ENCODE data around the gene UBAC1. TPM values are rescaled to one million over a fixed set of nuclear protein-coding genes. Genes with fewer than 3 reads are reported as not detected.
"Not testable (repeated sequence)": the region's sequence is repeated elsewhere in the genome, so short reads cannot be mapped to it uniquely, and the experiment has no call there.

Gene UBAC1
- total RNA-seq, 1 donor from 2014 or later, result 18.7 TPM

DNA sequence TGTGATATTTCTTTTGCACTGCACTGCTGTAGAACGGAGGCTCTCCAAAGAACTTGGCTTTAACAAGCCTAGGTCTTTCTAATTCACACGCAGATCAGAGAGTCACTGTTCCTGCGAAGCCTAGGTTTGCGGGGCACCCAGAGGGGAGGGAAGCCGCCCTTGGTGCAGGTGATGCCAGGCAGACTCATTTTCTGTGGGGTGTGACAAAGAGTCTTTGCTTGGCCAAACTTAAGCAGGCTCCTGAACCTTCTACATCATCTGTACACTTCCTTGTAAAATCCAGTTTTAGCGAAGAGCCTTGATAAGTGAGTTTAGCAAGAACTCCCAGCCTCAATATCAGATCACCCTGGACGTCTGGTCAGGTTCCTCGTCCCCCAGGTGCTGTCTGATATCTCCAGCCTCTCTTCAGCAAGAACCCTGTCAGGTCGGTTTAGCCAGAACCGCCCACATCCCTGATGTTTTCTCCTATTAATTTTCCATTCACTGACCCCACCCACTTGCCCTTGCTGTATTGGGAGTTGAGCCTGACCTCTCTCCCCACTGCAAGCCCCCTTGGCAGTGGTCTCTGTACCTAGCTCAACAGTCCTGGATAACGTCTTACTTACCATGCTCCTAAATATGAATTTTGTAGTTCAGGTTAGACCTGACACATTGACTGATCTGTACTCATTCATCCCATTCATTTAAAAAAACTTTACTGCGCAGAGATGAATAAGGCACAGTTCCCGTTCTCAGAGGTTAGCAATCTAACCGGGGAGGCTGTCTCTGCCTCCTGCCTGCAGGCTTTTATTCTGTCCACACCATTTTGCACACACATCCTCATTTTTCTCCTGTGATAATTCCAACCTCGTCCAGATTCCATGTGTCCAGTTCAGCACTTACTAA, 880 bp upstream of the UBAC1 start:
- DNase-seq (ENCODE audit: low spot score) (no peak), ATAC-seq (no peak)

DNA sequence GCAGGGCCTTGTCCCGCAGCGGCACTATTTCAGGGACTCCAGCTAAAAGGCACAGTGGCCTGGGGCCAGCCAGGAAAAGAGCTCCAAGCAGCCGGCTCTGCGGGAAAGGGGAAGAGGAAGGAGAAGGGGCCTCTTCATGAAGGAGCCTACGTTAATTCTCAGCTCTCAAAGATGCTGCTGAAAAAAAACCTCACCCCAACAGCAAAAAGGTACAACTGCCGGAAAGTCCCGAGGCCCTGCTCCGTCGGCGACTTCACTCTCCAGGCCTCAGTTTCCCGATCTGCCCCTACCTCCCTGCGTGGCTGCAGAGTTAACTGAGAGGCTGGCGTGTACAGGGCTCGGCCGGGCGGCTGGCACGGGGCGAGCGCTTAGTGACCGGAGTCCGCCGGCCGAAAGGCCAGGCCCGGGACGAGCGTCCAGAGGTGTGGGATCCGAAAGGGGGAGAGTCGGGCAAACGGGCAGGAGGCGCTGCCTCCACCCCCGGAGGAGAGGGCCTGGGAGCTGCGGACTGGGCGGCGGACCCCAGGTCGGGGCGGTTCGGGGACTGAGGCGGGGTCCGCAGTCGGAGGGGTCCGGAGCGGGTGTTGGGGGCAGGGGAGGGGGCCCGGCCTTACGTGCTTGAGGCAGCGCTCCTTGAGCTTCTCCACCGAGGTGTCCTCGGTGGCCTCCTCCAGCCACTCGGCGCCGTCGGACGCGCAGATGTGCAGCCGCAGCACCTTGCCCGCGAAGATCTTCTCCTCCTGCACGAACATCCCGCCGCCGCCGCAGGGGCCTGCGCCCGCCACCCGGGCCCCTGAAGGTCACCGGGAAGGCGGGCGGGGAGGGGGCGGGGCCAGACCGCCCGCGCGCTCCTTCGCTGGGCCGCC, 529 bp downstream of the UBAC1 start:
- ATAC-seq (peak; percentile 53), DNase-seq (ENCODE audit: low spot score) (no peak)

DNA sequence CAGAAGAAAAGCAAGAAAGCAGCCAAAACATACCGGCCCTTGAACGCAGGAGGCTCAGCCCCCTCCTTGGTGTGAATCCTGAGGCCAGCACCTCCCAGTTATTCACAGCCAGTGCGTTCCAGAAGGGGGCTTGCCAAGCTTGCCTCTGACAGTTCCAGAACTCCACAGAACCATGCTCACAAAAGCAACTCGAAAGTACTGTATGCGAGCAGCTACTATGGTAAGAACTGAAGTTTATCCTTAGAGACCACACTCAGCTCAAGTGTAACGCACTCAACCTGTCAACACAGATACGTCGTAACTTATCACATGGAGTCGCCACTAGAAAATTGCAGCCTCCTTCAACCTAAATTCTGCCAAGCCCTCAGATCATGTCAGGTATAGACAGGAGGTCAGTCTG, 1.4 kb downstream of the UBAC1 start:
- ATAC-seq (no peak), DNase-seq (ENCODE audit: low spot score) (no peak)

DNA sequence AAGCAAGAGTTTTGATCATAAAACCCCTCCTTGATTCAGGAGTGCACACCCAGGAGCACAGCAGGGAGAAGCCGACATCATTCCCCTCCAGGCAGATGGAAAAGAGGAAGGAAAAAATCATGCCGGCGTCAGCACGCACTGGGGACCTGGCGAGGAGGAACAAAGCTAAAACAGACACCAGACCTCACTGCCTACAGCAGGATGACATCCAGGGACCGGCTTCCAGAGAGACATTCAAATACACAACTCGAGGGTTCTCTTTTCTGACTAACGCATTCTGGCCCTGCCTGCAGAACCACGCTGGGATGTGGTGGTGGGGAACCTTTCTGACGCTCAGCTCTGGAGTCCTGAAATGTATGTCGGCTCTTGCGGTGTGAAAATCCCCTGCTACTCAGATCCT, 2.7 kb downstream of the UBAC1 start:
- ATAC-seq, result no peak
- DNase-seq (ENCODE audit: low spot score), result no peak

DNA sequence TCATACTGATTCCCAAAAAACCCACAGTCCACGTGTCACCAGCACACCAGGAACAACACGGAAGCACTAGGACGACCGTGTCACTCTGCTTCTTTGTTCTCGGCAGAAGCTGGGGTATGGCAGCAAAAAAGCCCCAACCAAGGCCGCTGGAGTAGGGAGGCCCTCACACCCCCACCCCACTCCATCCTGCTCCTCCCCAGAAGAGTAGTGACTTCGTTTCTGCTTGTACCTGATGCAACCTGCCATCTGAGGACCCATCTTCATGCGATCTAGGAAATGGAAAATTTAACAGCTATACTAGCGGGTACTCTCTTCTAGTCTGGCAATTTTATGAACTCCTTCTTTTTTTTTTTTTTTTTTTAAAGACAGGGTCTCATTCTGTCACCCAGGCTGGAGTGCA, 3.7 kb downstream of the UBAC1 start:
- ATAC-seq, result no peak
- no peak for DNase-seq (ENCODE audit: low spot score)

DNA sequence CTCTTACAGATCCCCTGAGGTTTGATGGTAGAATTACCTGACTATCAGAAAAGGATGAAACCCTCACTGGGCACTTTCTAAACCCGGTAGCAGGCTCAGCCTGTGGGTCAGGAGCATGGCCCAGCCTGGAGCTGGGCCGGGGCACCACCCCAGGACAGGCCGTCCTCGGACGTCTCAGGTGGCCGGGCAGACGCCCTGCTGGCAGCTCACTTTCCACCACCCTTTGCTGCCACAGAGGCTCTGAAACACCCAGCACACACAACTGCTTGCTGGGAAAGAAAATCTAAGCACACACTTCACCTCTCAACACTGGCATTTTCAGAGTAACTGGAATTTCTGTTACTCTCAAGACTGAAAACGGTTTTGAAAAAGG, 4.4 kb downstream of the UBAC1 start:
- DNase-seq (ENCODE audit: low spot score), result no peak
- ATAC-seq, result no peak

DNA sequence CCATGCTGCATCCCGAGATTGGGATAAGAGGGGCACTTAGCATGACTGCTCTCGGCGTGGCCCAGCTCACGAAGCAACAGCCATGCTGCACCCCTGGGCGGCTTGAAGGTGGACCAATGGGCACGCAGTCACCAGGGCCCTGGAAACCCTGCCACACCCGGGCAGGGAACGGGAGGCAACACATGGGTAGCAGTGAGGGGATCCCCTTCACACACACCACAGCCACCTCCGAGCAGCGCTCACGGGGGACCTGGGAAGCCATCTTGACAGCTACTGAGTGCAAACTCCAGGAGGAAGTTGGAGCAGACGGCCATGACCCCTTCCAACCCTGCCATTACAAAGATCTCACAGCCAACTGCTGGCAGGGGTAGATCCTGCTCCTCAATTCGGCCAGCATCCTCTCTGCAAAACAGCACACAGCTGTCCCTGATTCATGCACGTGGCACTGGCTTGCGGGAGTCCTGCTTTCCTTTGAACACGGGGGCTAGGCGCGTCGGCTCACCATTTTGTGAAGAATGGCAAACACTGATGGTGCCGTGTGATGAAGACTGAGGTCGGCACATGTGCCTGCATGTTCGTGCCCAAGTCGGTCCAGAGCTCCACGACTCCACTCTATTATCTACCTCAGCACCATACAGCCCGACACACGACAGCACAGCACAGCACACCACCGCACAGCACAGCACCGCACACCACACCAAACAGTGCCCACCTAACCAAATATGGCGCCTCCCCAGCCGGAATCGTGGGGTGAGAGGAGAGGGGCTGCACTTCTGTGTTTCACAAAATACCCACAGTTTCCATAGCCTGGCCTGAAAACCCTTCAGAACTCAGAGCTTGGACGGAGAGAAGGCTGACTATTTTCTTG, 5.0 kb downstream of the UBAC1 start:
- ATAC-seq (no peak), DNase-seq (ENCODE audit: low spot score) (no peak)

DNA sequence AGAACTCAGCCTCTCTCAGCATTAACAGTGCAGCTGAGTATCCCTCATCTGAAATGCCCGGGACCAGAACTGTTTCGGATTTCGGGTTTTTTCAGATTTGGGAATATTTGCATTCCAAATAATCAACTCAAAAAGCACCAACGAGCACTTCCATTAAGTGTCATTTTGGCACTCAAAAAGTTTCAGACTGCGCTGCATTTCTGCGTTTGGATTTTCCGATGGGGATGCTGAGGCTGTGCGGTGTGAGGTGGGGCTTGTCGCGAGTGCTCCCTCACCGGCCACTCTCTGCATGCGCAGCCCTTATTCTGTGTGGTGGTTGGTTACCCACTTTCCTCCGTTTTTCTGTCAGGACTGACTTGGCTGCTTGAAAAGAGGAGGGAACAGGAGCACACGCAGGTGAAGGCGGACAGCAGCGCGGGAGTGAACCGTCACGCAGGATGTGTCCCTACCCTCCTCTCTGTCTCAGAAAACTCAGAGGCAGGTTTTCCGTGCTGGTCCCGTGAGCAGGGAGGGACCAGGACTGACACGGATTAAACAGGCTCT, 8.4 kb downstream of the UBAC1 start:
- ATAC-seq (no peak), DNase-seq (ENCODE audit: low spot score) (no peak)

DNA sequence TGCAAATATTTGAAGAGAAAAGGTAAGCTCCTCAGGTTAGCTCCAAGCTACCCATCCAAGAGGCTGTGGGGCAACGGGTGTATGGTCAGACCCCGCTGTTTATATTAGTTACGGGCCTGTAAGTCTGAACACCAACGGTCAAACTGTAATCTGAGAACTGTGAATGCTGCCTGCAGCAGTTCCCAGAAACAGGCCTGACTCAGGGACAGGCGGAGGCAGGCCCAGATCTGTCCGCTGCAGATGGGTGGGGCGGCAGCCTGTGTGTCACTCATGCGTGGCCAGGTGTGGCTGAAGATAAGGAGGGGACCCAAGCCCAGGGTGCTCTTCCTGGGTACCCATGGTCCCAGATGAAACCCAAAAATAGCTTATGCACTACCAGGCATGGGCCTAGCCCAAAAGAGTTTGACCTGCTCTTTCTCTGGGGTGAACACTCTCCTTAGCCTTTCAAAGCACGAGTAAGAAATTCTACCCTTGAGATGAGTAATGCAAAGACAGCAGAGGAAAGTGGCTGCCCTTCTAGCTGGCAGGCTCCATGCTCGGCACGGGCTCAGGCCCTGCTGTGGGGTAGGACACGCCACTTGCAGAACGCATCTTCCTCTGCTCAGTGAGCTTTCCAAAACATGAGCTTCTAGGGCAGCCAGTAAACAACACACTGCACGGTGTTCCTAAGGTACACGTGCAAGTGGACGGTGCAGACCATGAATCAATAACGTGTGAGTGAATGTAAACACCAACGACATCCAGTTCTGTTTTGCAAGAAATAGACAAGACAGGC, 9.1 kb downstream of the UBAC1 start:
- peak; percentile 76 for ATAC-seq
- DNase-seq (ENCODE audit: low spot score), result no peak

DNA sequence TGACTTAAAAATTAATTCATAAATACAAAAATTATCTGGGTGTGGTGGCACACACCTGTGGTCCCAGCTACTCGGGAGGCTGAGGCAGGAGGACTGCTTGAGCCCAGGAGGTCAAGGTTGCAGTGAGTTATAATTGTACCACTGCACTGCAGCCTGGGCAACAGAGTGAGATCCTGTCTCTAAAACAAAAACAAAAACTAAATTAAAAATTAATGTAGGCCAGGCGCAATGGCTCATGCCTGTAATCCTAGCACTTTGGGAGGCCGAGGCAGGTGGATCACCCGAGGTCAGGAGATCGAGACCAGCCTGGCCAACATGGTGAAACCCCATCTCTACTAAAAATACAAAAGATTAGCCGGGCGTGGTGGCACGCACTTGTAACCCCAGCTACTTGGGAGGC, 9.9 kb downstream of the UBAC1 start:
- not testable (repeated sequence) for ATAC-seq; DNase-seq (ENCODE audit: low spot score)

DNA sequence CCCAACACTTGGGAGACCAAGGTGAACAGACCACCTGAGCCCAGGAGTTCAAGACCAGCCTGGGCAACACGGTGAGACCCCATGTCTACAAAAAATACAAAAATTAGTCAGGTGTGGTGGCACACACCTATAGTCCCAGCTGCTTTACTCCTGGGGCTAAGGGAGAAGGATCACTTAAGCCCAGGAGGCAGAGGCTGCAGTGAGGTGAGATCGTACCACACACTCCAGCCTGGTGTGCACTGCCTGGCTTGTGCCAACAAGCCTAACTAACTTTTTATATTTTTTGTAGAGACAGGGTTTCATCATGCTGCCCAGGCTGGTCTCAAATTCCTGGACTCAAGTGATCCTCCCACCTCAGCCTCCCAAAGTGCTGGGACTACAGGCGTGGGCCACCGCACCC, 10.3 kb downstream of the UBAC1 start:
- DNase-seq (ENCODE audit: low spot score); ATAC-seq: not testable (repeated sequence)

DNA sequence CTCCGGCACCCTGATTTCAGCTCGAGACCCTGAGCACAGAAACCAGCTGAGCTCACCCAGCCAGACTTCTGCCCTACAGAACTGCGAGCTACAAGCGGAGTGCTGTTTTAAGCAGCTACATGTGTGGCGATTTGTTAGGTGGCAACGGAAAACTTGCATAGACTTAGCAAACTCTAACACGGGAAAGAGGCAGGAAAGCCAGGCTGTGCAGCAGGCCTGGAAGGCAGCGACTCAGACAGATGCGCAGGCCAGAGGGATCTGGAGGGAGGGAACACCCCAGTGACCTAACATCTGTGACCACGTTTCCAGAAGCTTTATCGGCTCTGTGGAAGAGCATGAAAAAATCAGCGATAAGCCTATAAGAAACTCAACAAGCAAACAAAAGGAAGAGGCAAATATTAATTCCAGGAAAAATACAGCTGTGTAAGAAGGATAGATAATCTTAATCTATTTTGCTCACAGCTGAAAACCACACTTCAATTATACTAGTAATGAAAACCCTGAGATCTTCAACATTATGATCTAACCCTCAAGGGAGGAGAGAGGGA, 11.0 kb downstream of the UBAC1 start:
- DNase-seq (ENCODE audit: low spot score), result no peak

DNA sequence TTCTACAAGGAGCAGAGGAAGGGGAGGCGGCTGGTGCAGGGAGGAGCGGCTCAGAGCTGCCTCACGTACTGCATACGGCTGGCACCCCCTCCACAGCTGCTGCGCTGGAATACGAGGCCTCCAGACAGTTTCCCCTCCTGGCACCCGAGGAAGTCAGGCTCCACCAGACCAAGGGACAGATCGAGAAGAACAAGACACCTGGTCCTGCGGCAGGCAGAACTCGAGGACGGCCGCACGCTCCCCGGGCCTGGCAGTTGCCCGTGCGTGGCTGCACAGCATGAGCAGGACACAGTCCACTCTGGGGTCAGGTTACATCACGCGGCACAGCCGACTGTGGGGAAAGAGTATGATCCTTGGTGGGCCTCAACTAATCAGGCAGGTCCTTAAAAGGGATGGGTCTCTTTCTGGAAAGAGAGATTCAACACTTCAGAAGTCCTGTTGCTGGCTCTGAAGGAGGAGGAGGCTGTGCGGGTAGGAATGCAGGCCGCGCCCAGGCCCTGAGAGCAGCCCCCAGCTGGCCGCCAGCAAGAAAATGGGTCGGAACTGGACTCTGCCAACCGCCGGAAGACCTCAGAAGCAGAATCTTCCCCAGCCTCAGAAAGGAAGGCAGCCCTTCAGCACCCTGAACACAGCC, 11.6 kb downstream of the UBAC1 start:
- ATAC-seq (no peak), DNase-seq (ENCODE audit: low spot score) (no peak)

More for the DNA sequence above, 11.0 kb downstream of the UBAC1 start:
- no peak for ATAC-seq

DNA sequence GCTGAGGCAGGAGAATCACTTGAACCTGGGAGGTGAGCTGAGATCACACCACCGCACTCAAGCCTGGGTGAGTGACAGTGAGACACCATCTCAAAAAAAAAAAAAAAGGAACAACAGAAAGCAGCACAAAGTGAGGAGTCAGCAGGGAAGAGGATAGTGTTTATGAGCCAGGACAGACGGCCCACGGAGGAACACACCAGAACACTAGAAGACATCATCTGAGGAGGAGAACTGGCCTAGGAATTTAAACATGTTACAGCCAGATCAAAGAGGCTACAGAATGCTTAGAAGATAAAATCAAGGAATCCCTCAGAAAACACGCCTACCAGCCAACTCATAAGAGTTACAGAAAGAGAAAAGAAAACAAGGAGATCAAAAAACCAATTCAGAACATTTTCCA, 12.2 kb downstream of the UBAC1 start:
- ATAC-seq (no peak), DNase-seq (ENCODE audit: low spot score) (no peak)

DNA sequence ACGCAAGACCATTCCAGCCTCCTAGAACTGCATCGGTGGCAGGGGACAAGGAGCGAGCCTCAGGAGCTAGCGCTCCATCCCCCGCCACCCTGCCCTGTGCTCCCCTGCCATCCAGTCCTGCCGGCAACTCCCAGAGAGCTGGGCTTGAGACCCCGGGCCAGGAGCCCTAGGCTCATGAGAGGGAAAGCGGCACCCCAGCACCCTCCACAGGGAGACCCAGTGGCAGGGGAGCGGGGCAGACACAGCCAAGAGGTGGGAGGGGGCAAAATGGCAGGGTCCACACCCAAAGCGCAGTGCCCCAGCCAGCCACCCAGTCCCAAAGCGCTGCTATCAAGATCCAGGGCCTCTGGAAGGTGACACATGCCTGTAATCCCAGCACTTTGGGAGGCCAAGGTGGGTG, 12.7 kb downstream of the UBAC1 start:
- no peak for DNase-seq (ENCODE audit: low spot score)

DNA sequence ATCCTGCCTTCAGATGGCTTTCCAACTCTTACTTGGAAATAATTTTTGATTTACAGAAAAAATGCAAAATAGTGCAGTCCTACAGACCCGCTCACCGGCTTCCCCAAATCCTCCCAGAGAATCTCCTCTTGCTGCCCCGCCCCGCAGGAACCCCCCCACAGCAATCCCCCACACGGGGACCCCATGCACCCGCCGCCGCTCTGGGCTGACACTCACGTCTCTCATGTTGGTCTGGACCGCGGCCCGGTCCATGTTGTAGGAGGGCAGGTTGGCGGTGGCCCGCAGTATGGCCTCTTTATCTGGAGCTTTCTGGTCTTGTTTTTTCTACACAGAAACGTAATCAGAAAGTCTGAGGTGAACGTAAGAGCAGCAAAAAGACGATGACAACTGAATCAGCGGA, 13.6 kb downstream of the UBAC1 start:
- DNase-seq (ENCODE audit: low spot score), result no peak

More for the DNA sequence above, 12.7 kb downstream of the UBAC1 start:
- no peak for ATAC-seq

DNA sequence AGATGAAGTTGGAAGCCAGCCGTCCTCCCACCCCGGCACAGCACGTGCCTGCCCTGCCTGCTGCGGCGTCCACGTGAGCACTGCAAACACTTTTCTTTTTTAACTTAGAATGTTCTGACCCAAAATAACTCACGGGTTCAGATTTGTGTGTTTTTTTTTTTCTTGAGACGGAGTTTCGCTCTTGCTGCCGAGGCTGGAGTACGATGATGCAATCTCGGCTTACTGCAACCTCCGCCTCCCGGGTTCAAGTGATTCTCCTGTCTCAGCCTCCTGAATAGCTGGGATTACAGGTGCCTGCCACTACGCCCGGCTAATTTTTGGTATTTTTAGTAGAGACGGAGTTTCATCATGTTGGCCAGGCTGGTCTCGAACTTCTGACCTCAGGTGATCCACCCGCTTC, 14.1 kb downstream of the UBAC1 start:
- not testable (repeated sequence) for ATAC-seq; DNase-seq (ENCODE audit: low spot score)

More for the DNA sequence above, 13.6 kb downstream of the UBAC1 start:
- no peak for ATAC-seq

DNA sequence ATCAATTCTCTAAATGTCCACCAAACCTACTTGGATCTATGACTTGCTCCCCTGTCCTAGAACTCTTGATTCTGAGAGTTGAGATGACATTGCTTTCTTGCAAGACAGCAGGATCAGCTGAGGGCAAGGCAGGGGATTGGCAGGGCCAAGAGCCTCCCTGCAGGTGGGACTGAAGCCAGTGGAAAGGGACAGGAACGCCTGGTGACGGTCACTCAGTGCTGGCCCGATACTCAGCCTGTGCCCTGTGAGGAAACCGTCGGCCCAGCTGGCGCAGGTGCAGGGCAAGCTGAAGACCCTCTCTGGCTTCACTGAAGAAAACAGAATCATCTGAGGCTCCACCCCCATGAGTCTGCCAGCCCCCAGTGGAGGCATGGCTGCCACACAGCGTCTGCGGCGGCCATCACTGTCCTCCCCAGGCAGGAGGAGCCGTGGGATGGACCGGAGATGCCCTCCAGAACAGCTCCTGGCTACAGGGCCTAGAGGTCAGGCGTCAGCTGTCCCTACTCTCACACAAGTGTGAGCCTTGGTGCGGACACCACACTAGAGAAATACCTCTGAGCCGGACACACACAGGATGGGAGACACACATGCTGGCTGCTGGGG, 14.7 kb downstream of the UBAC1 start:
- ATAC-seq, result no peak
- DNase-seq (ENCODE audit: low spot score), result no peak

DNA sequence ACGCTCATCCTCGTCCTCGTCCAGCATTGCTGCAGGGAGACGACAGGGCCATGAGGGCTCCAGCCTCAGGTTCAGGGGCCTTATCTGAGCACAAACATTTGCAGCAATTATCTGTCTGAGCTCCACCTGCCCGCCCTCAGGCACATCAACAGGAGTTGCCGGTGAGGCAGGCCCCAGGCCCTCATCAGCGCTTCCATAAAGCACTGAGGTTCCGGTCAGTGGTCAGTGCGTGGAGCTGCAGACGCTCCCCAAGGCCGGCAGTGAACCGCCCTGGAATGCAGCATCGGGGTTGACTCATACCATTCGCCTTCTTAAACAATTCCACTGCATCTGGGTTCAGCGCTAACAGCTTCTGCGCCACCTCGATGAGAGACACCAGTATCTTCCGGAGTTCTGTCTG, 15.2 kb downstream of the UBAC1 start:
- DNase-seq (ENCODE audit: low spot score), result no peak
- ATAC-seq, result no peak
